Measurements from ENCODE around the gene CLCN1.
"Not testable (repeated sequence)": the region's sequence is repeated elsewhere in the genome, so short reads cannot be mapped to it uniquely, and the experiment has no call there.

The CLCN1 gene

DNA sequence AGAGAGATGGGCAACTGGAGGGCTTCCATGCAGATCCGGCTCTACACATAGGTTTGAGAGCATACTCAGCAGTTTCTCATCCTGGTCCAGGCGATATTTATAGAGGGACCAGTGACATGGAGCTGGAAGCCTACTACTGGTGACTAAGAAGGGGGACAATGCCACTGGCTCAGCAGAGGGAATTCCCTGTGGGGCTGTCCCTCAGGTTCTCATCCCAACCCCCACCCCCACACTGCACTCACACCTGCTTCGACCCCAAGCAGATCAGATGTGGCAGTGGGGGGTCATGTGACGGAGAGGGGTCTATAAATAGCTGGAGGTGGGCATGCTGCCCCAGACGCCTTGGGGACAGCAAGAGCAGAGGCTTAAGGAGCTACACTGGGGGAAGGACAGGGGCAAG, at the start of gene CLCN1:
Gene CLCN1, plus strand, starts transcription at position 336 of the 400 bp plus-strand sequence. CDS start 102 bp downstream, outside the sequence.
- no peak for DNase-seq

GRCh38 chr7:143269251-143269650, 46.7 kb upstream of the CLCN1 start:
- DNase-seq: no peak

DNA sequence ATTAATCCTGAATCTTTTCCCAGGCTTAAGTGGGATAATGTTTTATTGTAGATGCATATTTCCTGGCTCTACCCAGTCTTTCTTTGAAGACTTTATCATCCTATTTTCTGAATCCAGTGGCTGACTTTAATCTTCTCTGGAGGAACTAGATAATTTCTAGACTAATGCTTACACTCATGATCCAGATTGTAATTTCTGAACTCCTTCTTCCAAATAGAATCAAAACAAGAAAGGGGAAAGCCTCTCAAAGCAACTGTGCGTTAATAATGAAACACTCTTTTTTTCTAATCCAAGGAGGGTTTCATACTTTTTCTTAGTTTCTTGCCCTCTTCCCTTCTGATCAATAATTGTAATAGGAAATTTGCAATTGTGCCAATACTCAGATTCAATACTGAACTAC, 44.7 kb upstream of the CLCN1 start:
- DNase-seq: no peak

GRCh38 chr7:143272871-143273270, 43.0 kb upstream of the CLCN1 start:
- DNase-seq: no peak

DNA sequence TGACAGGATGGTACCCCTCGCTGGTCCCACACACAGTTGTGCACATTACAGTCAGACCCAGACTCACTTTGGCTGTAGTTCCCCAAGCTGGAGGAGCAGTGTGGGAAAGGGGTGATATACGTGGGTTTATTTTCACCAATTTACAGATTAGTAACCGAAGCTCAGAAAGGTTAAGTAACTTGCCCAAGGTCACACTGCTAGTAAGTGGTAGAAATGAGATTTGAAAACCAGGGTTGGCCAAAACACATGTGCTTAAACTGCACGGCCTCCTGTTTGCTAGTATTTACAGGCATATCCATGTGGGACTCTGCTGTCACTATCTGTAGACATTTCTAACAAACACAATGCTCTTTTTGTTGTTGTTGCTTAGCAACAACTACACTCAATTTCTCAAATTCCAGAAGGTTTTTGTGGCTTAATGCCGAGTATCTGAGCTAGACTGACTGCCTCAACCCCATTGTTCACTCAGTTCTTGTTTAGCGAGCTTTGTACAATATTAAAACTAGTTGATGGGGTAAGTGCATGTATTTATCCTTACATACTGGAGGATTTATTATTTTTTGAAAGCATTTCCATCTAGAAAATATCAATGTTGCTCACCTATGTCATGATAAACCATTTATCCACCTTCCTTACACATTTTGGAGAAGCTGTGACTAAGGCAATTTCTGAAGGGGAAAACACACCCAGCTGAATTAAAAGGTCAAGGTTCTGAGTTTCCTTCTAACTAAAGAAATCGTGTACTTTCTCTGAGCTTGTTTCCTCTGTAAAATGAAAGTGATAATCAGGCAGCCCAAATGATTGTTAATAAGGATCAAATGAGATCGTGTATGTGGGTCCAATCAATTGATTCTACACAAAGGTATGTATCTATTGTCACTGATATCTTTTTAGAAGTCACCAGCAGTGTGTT, 36.5 kb upstream of the CLCN1 start:
- DNase-seq: no peak

DNA sequence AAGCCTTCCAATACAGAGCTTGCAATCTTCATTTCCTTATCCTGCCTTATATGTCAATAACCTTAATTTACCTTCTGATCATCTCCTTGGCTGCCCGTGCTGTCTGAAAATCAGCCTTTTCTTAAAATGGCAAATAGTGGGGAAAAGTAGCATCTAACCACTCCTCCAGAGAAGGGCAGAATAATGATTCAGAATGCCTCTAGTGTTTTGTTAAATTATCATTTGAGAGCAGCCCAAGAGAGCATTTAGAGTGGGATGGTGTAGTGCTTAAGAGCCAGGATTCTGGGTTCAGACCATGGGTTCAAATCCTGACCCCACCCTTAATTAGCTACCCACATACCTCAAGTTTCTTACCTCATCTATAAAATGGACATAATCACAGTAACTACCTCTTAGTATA, 35.8 kb upstream of the CLCN1 start:
- DNase-seq: no peak

DNA sequence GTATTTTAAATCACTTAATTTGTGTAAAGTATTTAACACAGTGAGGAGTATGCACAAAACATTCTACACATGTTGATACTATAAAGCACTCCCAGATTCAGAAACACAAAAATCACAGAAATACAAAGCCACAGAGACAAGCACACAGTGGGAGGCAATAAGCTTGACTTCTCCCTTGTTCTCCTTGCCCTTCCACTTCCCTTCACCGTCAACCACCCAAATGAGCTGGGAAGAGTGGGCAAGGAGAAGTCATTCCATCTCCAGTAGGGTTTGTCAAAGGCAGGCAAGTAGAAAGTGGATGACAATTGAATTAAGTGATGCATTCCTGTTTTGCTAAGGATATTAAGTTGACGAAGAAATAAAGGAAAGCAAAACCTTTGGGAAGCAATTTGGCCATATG, 35.3 kb upstream of the CLCN1 start:
- no peak for DNase-seq

GRCh38 chr7:143281529-143281928, 34.4 kb upstream of the CLCN1 start:
- no peak for DNase-seq

- no peak for DNase-seq
These were observed 33.8 kb upstream of the CLCN1 start for GRCh38 chr7:143282124-143282523.

DNA sequence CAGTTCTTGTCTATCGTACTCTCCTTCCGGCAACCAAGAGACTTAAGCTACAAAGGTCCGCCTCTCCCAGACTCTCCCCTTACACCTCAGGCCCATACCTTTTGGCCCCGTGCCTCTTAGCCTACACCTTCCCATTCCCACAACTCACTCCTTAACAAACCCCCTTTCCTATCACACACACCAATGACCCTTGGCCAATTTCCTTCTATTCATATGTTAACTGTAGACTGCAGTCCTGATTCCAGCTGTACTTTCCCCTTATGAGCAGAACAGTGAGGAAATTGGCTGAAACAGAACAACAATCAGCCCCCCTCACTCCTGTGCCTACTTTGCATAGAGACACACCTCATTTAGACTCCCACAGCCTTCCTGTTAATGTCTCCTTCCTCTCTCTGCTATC, 32.5 kb upstream of the CLCN1 start:
- DNase-seq: no peak

- no peak for DNase-seq
These were observed 31.1 kb upstream of the CLCN1 start, which contains the start of gene TMEM139 for GRCh38 chr7:143284591-143285469. Gene TMEM139 (plus strand): TSS chr7:143284958. CDS start chr7:143285958, 1,000 bp downstream.

GRCh38 chr7:143285470-143285778, 30.5 kb upstream of the CLCN1 start:
- DNase-seq: no peak

- no peak for DNase-seq
These were observed 29.9 kb upstream of the CLCN1 start for GRCh38 chr7:143285806-143286521.

DNA sequence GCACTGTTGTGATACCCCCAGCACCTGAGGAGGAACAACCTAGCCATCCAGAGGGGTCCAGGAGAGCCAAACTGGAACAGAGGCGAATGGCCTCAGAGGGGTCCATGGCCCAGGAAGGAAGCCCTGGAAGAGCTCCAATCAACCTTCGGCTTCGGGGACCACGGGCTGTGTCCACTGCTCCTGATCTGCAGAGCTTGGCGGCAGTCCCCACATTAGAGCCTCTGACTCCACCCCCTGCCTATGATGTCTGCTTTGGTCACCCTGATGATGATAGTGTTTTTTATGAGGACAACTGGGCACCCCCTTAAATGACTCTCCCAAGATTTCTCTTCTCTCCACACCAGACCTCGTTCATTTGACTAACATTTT, 29.4 kb upstream of the CLCN1 start:
- no peak for DNase-seq

- DNase-seq: no peak
These were observed 28.5 kb upstream of the CLCN1 start for GRCh38 chr7:143287339-143287934.

GRCh38 chr7:143287935-143288826, 27.7 kb upstream of the CLCN1 start, which contains the start of gene CASP2:
Gene CASP2 (plus strand): TSS chr7:143288351. CDS start chr7:143288456, 105 bp downstream.
- DNase-seq: peak; percentile 90 to 91

DNA sequence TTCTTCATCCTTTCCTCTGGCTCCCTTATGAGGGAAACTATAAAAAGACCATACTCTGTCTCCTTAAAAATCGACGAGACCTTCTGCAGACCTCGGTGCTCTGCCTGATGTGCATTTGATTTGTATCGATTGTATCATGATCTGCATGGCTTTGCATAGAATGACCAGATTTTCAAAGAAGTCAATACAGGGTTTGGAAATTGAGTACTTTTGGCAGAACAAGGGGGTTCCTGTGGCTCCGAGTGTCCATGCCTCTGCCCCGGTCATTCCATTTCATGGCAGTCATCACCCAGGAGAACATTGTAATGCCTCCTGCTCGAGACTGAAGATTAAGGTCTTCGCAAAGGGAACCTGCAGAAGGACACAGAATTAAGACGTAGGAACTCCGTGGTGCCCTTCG, 27.1 kb upstream of the CLCN1 start:
- DNase-seq: no peak

DNA sequence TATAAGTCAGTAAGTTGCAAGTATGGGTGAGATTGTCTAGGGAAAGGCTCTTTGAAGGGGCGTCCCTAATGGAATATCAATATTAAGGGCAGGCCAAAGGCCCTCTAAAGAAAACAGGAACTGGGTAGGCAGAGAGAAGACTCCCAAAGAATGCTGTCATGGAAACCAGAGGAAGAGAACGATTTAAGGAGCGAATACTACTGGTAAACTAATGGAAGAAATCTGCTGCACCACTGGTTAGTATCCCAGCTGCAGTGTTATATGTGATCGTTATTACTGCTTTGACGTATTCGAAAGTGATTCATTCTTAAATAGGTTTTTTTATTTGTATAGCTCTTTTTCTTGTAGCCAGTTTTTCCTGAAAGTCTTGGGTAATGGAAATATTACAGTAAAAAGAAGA, 26.5 kb upstream of the CLCN1 start:
- peak; percentile 23 to 29 for DNase-seq

GRCh38 chr7:143289888-143290287, 26.0 kb upstream of the CLCN1 start:
- DNase-seq: not testable (repeated sequence)

GRCh38 chr7:143290293-143290692, 25.6 kb upstream of the CLCN1 start:
- DNase-seq: no peak

- no peak for DNase-seq
These were observed 23.0 kb upstream of the CLCN1 start for GRCh38 chr7:143292876-143293275.

GRCh38 chr7:143295870-143296269, 20.0 kb upstream of the CLCN1 start:
- no peak for DNase-seq

All from AML-193 (cell line).